T-helper 2 cell treated with Interferon-gamma antibody and Interleukin-4, amounts not matched to agents 5 μg/mL and 100 μg/mL, for 36 hours (primary cell): ENCODE data around the gene CMTM2.
"Not testable (repeated sequence)": the region's sequence is repeated elsewhere in the genome, so short reads cannot be mapped to it uniquely, and the experiment has no call there.

Experiments used
- DNase-seq: peaks from one replicate; pipeline ENCODE4 v3.0.0; 2021; ENCODE audit warnings: low spot score
- H3K27ac Mint-ChIP-seq: one replicate; pipeline ENCODE4 v1.8.0; 2021; ENCODE audit warnings: mild to moderate bottlenecking, mixed read lengths
- H3K27me3 Mint-ChIP-seq: one replicate; pipeline ENCODE4 v1.8.0; 2021; ENCODE audit warnings: low read depth, mixed read lengths
- H3K36me3 Mint-ChIP-seq: one replicate; pipeline ENCODE4 v1.8.0; 2021; ENCODE audit warnings: low read depth, mixed read lengths
- H3K4me1 Mint-ChIP-seq: one replicate; pipeline ENCODE4 v1.8.0; 2021; ENCODE audit warnings: low read depth, mixed read lengths
- H3K4me3 Mint-ChIP-seq: one replicate; pipeline ENCODE4 v1.8.0; 2022; ENCODE audit warnings: mild to moderate bottlenecking, moderate library complexity, mixed read lengths
- H3K9me3 Mint-ChIP-seq: one replicate; pipeline ENCODE4 v1.8.0; 2021; ENCODE audit warnings: mixed read lengths

CMTM2 gene

GRCh38 chr16:66601471-66601870 is 22.2 kb downstream of the CMTM2 start:
- Mint-ChIP-seq H3K4me3 (no peak overlapping the region), H3K27ac (no peak overlapping the region), H3K9me3 (peaks cover 8% of the 10 kb centered on the region), H3K27me3 (no peaks in the 10 kb centered on the region), H3K4me1 (peaks cover 49% of the 10 kb centered on the region), H3K36me3 (peaks cover 18% of the 10 kb centered on the region)
- DNase-seq = no peak

- H3K27ac Mint-ChIP-seq = peak overlapping the region; percentile 98
- H3K27me3 Mint-ChIP-seq = no peaks in the 10 kb centered on the region
- peaks cover 47% of the 10 kb centered on the region for H3K4me1 Mint-ChIP-seq
- H3K9me3 Mint-ChIP-seq = peaks cover 8% of the 10 kb centered on the region
- DNase-seq = peak; percentile 80
- H3K4me3 Mint-ChIP-seq = peak overlapping the region; percentile 97
- peaks cover 29% of the 10 kb centered on the region for H3K36me3 Mint-ChIP-seq
These were observed 24.5 kb downstream of the CMTM2 start for GRCh38 chr16:66603537-66604375.

GRCh38 chr16:66604376-66605176 is 25.3 kb downstream of the CMTM2 start, which contains the start of gene CMTM3:
Gene CMTM3, plus strand, starts transcription at chr16:66604704. Its CDS starts 102 bp downstream, at chr16:66604806.
- Mint-ChIP-seq H3K9me3 (peaks cover 8% of the 10 kb centered on the region), H3K4me3 (peak within 1 kb of the TSS; percentile 97), H3K27me3 (no peaks in the 10 kb centered on the region), H3K27ac (peak within 1 kb of the TSS; percentile 98), H3K36me3 (peaks cover 30% of the 10 kb centered on the region), H3K4me1 (peaks cover 45% of the 10 kb centered on the region)
- DNase-seq = peak; percentile 76

GRCh38 chr16:66605177-66605978 is 26.1 kb downstream of the CMTM2 start:
- Mint-ChIP-seq H3K27me3 (no peaks in the 10 kb centered on the region), H3K4me1 (peaks cover 40% of the 10 kb centered on the region)

GRCh38 chr16:66605979-66606751 is 26.9 kb downstream of the CMTM2 start:
- H3K27ac Mint-ChIP-seq = peak overlapping the region; percentile 83

More at GRCh38 chr16:66605177-66605978, 26.1 kb downstream of the CMTM2 start:
- Mint-ChIP-seq H3K27ac (peak overlapping the region; percentile 83), H3K9me3 (peaks cover 8% of the 10 kb centered on the region), H3K36me3 (peaks cover 38% of the 10 kb centered on the region), H3K4me3 (peak overlapping the region; percentile 85)
- DNase-seq = peak; percentile 52

GRCh38 chr16:66608241-66609138 is 29.2 kb downstream of the CMTM2 start:
- no peaks in the 10 kb centered on the region for H3K27me3 Mint-ChIP-seq
- H3K27ac Mint-ChIP-seq = peak overlapping the region; percentile 67
- peaks cover 29% of the 10 kb centered on the region for H3K4me1 Mint-ChIP-seq
- peak; percentile 79 for DNase-seq
- no peaks in the 10 kb centered on the region for H3K9me3 Mint-ChIP-seq
- peak overlapping the region; percentile 60 for H3K4me3 Mint-ChIP-seq
- H3K36me3 Mint-ChIP-seq = peaks cover 52% of the 10 kb centered on the region

More at GRCh38 chr16:66605979-66606751, 26.9 kb downstream of the CMTM2 start:
- peaks cover under 1% of the 10 kb centered on the region for H3K9me3 Mint-ChIP-seq
- peaks cover 34% of the 10 kb centered on the region for H3K4me1 Mint-ChIP-seq
- peak overlapping the region; percentile 85 for H3K4me3 Mint-ChIP-seq
- peak; percentile 17 for DNase-seq
- H3K36me3 Mint-ChIP-seq = peaks cover 37% of the 10 kb centered on the region
- no peaks in the 10 kb centered on the region for H3K27me3 Mint-ChIP-seq

GRCh38 chr16:66609139-66609510 is 29.9 kb downstream of the CMTM2 start:
- Mint-ChIP-seq H3K27me3 (no peaks in the 10 kb centered on the region), H3K9me3 (no peaks in the 10 kb centered on the region), H3K36me3 (peaks cover 48% of the 10 kb centered on the region), H3K4me1 (peaks cover 23% of the 10 kb centered on the region), H3K4me3 (no peak overlapping the region), H3K27ac (no peak overlapping the region)
- DNase-seq = no peak

- no peaks in the 10 kb centered on the region for H3K27me3 Mint-ChIP-seq
- H3K4me3 Mint-ChIP-seq = no peak overlapping the region
- H3K4me1 Mint-ChIP-seq = peaks cover 23% of the 10 kb centered on the region
- H3K36me3 Mint-ChIP-seq = peaks cover 53% of the 10 kb centered on the region
- no peak for DNase-seq
- H3K27ac Mint-ChIP-seq = no peak overlapping the region
- H3K9me3 Mint-ChIP-seq = no peaks in the 10 kb centered on the region
These were observed 31.0 kb downstream of the CMTM2 start for GRCh38 chr16:66610111-66610820.

GRCh38 chr16:66611911-66612310 is 32.6 kb downstream of the CMTM2 start:
- peaks cover 17% of the 10 kb centered on the region for H3K4me1 Mint-ChIP-seq
- peaks cover 47% of the 10 kb centered on the region for H3K36me3 Mint-ChIP-seq
- not testable (repeated sequence) for H3K27me3 Mint-ChIP-seq, DNase-seq, H3K9me3 Mint-ChIP-seq, H3K4me3 Mint-ChIP-seq, H3K27ac Mint-ChIP-seq

- peaks cover 44% of the 10 kb centered on the region for H3K36me3 Mint-ChIP-seq
These were observed 33.2 kb downstream of the CMTM2 start for GRCh38 chr16:66612422-66612821.

GRCh38 chr16:66614161-66614802 is 35.0 kb downstream of the CMTM2 start:
- Mint-ChIP-seq H3K36me3 (peaks cover 37% of the 10 kb centered on the region), H3K4me1 (no peaks in the 10 kb centered on the region), H3K9me3 (no peaks in the 10 kb centered on the region), H3K4me3 (no peak overlapping the region), H3K27ac (no peak overlapping the region), H3K27me3 (no peaks in the 10 kb centered on the region)
- no peak for DNase-seq

More at GRCh38 chr16:66612422-66612821, 33.2 kb downstream of the CMTM2 start:
- H3K27me3 Mint-ChIP-seq = no peaks in the 10 kb centered on the region
- no peak overlapping the region for H3K4me3 Mint-ChIP-seq
- H3K4me1 Mint-ChIP-seq = peaks cover 12% of the 10 kb centered on the region
- H3K27ac Mint-ChIP-seq = no peak overlapping the region
- no peaks in the 10 kb centered on the region for H3K9me3 Mint-ChIP-seq
- DNase-seq = no peak
